GM18951 (cell line): Measurements from ENCODE around the gene DCAF15.

Source experiments
- POLR2A ChIP-seq: IDR thresholded peaks from 4 replicates; pipeline ENCODE4 v1.6.1; 2011; ENCODE audit warnings: mild to moderate bottlenecking; ENCODE audit not compliant: insufficient read length, insufficient read depth; ENCODE audit errors: extremely low read depth
- in situ Hi-C: fragments of 300-500 bp; cut with MboI; formaldehyde crosslinking; loops from one replicate; pipeline ENCODE4 v1.12.0; 2022; ENCODE audit warnings: low sequenced_read_pairs, mixed read lengths, inconsistent platforms; ENCODE audit not compliant: unreplicated experiment

Gene DCAF15

GRCh38 chr19:13958043-13958442, 5.7 kb downstream of the DCAF15 start:
- in situ Hi-C loops = no loop called here

GRCh38 chr19:13959141-13959961, 7.0 kb downstream of the DCAF15 start:
- no peak for TF ChIP-seq POLR2A
- in situ Hi-C loops = no loop called here

More at GRCh38 chr19:13958043-13958442, 5.7 kb downstream of the DCAF15 start:
- TF ChIP-seq POLR2A = no peak

GRCh38 chr19:13959962-13960862, 7.9 kb downstream of the DCAF15 start:
- in situ Hi-C loops = no loop called here

DNA sequence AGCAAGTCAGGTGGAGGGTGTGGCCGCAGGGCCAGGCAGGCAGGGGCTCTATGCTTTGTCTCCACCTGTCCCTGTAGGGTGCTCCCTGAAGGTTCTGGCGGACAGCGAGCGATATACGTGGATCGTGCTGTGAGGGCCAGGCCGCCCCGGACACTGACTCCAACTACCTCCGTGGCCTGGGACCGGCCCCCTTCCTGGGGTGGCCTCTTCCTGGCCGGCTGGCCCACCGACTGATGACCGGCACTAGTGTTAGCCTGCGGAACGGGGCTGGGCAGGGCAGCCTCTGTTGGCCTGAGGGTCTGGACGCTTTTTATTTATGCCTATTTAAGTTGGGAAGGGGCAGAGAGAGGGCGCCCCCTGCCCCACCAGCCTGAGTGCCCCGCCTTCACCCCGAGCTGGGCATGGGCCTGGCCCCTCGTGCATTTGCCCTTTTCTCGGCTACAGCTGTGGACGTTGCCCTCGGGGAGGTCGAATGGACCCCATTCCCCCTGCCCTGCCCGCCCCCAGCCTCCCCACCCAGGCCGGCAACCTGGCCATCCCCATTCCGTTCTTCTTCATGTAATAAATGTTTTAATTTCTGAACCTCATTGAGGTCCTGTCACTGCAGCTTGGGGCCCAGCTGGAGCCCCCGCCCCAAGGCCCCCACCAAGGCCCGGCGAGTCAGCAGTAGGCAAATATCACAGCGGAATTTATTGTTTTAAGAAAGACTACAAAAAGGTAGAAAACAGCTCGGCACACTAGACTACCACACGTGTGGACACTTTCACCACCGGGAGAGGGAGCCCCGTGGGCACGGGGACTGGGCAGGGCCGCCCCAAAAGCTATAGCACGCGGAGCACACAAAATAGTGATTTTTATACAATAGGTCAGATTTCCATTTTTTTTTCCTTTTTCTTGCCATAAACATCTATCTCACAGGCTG, 8.8 kb downstream of the DCAF15 start:
- TF ChIP-seq POLR2A = no peak
- in situ Hi-C loops = no loop called here

More at GRCh38 chr19:13959962-13960862, 7.9 kb downstream of the DCAF15 start:
- TF ChIP-seq POLR2A = no peak

DNA sequence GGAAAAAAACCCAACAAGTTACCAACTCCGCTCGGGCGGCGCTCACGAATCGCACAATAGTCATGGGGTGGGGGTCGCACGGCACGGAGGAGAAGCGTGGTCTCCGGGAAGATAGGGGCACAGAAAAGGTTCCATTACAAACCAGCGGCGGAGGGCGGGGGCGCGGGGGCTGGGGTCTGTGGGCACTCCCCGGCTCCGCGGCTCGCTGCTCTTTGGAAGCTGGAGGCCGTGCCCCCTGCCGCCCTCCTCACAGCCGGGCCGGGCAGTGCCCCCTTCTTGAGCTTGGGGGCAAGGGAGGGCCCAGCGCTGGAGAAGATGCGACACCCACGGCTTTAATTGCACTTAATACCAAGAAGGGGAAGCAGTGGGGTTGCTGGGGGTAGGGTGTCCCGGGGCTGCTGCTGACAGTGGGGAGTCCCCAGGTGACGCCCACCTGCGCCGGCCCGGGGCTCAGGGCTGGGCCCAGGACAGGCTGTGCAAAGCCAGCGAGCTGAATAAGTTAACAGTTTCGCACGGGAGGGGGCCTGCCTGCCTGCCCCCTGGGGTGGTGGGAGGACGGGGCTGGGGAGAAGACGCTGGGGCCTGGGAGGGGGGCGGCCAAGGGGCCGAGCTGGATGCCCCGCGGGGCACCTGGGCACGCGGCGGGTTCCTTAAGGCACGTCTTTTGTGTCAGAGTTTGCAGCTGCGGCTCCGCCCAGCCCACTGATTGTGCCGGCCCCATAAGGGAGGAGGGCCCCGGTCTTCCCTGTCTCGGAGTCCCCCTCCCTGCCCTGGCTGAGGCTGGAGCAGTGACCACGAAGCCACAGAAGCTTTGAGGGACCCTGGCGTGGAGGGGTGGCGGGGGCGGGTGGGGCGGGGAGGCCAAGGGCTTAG, 9.8 kb downstream of the DCAF15 start:
- in situ Hi-C loops = no loop called here
- no peak for TF ChIP-seq POLR2A

- in situ Hi-C loops = no loop called here
- TF ChIP-seq POLR2A = no peak
These were observed 10.6 kb downstream of the DCAF15 start for GRCh38 chr19:13962699-13963602.

DNA sequence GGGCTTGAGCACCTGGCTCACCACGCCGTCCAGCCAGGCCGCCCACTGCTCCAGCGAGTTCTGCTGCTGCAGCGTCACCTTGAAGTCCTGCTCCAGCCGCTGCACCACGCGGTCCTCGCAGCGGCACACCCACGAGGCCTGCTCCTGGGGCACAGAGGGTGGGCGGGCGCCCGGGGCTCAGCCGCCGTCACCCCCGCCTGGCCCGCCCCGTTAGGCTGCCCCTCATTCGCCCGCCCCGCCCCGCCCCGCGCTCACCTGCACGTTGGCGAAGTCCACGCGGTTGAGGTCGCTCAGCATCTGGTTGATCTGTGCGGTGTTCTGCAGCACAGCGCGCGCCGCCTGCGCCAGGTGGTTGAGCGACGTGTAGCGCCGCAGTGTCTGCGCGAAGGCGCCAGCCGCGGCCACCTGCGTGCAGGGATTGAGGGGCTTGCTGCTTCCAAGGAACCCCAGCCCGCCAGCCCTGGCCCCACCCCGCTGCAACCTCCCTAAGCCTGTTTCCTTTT, 11.3 kb downstream of the DCAF15 start:
- in situ Hi-C loops = no loop called here
- TF ChIP-seq POLR2A = no peak

DNA sequence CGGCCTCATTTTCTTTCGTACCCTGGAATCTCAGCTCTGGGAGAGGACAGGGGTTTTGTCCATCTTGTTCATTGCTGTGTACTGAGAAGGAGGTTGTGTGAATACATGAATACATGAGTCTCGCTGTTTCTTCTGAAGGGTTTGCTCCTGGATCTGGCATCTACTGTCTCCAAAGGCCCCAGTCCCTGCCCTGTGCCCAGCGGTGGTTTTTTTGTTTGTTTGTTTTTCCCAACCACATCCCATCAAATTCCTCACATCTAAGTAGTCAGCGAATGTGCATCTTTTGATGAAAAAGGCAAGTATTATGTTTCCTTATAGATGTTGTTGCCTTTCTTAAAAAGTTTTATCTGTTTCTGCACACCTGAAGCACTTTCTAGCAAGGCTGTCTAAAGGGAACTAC, 12.5 kb downstream of the DCAF15 start:
- no peak for TF ChIP-seq POLR2A
- in situ Hi-C loops = no loop called here

- in situ Hi-C loops = no loop called here
- no peak for TF ChIP-seq POLR2A
These were observed 13.1 kb downstream of the DCAF15 start for GRCh38 chr19:13965377-13965896.

DNA sequence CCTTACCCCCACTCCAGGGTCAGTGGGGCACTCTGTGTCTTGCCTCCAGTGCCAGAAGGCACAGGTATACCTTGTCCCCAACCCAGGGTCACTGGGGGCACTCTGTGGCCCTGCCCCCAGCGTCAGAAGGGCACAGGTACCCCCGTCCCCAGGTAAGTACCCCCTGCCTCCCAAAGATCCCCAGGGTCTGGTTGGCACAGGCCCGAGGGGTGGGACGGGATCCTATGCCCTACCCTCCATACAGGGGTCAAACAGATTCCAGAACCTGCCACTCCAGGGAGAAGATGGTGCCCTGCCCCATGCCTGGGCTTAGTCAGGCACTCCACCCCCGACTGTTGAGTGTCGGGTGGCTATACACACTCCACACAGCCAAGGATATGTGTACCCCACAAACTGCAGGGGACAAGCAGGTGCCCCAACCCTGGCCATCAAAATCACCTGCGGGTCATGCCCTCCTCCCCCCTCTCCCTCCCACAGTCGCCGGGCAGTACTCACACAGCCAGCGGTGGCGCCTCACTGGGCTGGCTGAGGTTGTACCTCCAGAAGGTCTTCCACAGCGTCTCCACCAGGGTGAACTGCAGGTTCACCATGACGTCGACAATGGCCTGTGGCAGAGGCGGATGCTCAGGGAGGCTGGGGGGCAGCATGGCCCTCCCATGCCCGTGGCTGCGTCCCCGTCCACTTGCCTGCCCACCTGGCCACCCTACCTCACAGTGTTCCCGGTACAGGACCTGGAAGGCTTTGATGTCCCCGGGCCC, 13.8 kb downstream of the DCAF15 start:
- in situ Hi-C loops = no loop called here
- TF ChIP-seq POLR2A = no peak
